Hematopoietic multipotent progenitor cell treated with erythropoietin and hydrocortisone succinate and interleukin-3 and kit ligand, for 17 days (in vitro differentiated cells): ENCODE measurements around the gene SCLY.

Experiments used
- DNase-seq: peaks from one replicate; pipeline ENCODE4 v3.0.0-alpha.2; 2015; ENCODE audit warnings: low spot score

Gene SCLY

DNA sequence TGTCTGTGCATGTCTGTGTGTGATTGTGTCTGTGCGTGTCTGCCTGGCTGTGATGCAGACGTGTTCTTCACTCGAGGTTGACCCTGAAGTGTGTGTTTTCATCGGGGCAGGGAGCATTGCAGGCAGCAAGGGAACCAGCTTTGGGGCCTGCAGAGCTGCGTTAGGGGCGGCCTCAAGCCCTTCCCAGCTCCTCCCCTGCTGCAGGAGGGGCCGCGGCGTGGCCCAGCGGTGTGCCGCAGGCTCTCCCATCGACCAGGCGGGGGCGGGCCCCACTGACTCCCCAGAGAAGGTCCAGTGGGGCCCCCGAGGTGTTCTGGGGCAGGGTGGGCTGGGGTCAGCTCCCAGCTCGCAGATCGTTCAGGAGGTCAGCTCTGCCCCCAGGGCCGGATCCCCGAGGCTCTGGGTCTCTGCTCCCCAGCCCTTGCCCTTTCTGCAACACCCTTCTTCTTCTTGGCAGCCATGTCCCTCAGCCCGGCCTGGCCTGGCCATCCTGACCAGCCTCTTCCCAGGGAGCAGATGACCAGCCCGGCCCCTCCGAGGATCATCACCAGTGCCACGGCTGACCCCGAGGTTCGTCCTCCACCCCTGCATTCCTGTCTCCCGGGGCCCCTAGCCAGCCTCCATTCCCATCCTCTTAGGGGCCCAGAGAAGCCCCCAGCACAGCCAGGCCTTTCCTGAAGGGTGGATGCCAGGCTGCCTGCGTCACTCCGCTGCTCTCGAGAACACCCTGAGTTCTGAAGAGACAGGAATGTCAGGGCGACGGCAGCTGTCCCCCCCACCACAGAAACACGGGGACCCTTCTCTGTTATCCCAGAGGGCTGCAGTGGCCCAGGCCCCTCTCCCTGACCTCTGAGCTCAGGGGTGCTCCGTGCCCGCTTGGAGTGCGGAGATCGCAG lies 66.6 kb downstream of the SCLY start:
- no peak for DNase-seq

DNA sequence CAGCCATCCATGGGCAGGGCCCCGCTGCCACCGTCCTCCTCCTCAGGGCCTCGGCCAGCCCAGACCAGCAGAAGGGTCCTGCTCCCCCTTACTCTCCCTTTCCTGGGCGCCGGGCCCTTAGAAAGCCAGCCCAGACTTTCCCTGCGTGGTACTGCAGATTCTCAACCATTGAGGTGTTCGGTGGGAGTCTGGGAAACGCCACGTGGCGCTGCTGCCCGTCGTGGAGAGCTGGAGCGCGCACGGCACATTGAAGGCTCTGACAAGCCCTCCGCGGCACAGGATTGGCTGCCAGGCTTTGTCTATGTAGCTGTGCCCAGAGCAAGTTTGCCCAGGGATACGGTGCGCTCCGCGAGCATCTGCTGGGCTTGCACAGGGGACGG lies 67.2 kb downstream of the SCLY start:
- no peak for DNase-seq

DNA sequence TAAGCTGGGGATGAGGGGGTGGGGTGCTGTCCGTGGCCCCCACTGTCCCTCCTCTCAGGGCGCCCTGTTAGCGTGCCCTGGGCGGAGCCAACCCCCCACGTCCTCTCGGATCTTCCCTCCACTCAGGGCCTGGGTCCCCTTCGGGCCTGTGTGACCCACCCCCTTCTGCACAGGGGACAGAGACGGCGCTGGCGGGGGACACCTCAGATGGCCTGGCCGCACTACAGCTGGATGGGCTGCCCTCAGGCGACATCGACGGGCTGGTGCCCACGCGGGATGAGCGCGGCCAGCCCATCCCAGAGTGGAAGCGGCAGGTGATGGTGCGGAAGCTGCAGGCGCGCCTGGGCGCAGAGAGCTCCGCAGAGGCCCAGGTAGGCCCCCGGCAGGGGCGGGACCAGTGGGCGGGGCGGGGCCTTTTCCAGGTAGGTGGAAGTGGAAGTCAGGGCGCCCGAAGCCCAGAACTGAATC lies 67.8 kb downstream of the SCLY start:
- no peak for DNase-seq

DNA sequence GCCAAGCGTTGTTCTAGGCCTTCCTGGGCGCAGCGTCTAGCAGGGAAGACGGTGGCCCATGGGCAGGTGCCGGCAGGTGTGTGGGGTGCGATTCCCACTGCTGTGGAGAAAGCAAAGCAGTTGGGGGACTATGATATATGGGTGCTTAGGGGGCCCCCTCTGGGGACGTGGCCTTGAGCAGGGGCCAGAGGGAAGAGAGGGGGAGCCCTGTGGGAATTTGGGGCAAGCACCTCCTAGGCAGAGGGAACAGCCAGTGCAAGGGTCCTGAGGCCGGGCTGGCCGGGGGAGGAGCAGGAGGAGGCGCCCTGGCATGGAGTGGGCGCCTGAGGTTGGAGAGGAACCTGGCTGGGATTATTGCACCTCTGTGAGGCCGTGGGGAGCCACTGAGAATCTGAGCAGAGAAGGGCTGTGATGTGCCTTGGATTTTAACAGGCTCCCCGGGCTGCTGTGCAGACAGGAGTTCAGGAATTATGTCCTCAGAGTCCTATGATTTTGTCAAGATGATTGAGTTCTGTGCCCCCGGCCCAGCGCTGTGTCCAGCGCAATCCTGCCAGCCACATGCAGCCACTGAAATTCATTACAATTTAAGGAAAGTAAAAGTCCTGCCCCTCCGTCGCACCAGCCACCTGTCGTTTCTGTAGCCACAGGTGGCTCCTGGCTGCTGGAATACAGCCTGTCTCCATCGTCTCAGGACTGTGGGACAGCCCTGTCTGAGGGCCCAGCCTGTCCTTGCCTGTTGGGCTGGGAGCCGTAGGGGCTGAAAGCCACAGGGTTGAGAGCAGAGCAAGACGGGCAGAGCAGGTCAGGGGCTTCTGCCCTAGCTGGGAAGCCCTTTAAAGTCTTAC lies 68.6 kb downstream of the SCLY start:
- DNase-seq, result no peak

DNA sequence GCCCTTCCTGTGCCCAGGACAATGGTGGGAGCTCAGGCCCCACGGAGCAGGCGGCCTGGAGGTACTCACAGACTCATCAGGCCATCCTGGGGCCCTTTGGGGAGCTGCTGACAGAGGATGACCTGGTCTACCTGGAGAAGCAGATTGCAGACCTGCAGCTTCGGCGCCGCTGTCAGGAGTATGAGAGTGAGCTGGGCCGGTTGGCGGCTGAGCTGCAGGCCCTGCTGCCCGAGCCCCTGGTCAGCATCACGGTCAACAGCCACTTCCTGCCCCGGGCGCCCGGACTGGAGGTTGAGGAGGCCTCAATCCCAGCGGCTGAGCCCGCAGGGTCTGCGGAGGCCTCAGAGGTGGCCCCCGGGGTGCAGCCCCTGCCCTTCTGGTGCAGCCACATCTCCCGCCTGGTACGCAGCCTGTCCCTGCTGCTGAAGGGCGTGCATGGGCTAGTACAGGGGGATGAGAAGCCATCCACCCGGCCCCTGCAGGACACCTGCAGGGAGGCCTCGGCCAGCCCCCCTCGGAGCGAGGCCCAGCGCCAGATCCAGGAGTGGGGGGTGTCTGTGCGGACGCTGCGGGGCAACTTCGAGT lies 69.4 kb downstream of the SCLY start:
- no peak for DNase-seq

DNA sequence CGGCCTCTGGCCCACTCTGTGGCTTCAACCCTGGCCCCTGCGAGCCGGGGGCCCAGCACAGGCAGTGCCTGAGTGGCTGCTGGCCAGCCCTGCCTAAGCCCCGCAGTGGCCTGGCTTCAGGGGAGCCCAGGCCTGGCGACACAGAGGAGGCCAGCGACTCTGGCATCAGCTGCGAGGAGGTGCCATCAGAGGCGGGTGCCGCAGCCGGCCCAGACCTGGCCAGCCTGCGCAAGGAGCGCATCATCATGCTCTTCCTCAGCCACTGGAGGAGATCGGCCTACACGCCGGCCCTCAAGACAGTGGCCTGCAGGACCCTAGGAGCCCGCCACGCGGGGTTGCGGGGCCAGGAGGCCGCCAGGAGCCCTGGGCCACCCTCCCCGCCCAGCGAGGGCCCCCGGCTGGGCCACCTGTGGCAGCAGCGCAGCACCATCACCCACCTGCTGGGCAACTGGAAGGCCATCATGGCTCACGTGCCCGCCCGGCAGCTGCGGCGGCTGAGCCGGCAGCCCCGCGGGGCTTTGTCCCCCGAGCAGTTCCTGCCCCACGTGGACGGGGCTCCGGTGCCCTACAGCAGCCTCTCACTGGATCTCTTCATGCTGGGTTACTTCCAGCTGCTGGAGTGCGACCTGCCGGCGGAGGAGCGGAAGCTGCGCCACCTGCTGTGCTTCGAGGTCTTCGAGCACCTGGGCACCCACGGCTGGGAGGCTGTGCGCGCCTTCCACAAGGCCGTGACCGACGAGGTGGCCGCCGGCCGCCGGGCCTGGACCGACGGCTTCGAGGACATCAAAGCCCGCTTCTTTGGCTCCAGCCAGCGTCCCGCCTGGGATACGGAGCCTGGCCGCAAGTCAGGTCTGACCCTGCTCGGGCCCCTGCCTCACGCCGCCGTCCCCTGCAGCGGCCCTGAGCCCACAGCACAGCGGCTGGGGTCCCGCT lies 70.2 kb downstream of the SCLY start:
- DNase-seq, result no peak

DNA sequence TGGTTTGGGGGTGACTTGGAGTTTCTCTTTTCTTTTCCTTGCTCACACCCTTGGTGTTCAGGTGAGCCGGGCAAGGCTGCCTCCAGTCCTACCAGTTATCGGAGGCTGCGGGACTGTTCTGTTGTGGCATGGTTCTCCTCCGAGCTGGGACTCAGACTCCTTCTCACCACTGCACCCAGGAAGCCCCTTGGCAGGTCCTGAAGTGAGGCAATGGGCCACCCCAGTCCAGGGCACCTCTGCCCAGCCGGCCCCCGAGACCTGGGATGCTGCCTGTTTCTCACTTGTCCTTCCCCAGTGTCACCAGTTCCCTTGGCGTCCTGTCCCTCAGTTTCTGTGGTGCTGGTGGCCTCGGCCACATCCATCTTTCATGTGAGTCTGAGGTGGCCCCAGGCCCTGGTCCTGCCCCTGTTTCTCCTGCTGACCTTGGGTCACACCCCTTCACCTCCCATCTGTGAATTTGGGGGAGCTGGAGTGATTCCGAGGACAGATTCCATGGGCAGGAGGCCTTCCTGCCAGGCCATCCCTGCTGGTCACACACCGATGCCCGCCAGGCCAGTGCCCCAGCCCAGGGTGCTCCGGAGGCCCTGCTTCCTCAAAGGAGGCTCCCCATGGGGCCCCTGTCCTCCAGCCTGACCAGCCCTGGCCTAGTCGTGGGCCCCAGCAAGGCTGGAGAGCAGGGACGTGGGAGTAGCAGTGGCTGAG lies 71.1 kb downstream of the SCLY start:
- DNase-seq, result no peak

DNA sequence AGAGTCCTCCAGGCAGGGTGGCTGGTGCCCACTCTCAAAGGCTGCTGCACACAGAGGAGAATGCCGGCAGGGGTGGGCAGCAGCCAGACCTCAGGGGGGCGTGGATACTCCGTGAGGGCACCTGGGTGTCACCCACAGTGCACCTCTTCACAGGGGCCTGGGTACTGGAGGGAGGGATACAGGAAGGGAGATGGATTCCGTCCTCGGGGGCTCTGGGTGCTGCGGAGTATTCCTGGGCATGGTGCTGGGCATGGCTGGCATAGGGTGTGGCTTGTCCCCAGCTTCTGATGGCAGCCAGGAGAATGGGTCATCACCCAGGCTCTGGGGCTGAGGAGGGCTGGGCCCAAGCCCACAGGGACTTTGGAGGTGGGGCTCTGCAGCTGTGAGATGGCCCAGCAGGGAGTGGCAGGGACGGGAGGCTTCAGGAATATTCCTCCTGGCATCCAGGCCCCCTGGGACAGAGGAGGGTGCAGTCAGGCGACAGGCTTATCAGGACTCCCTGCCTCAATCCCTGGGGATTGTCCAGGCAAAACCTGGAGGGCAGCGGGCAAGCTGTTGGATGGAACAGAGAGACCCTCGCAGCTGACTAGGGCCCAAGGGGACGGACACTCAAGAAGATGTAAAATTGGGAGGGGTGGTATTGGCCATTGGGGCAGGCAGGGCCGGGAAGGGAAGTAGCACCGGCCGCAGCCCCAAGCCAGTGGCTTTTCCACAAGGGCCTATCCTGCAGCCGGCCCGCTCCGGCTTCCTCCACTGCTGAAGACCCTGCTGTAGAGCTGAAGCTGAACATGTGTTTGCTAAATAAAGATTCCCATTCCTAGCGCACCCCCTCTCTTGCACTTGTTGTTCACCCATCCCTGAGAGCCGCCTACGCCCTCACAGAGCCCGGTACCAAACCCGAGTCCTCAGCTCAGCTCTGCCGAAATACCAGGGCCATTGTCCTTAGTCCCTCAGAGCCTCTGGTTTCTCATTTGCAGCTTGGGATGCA lies 72.0 kb downstream of the SCLY start:
- DNase-seq, result no peak

DNA sequence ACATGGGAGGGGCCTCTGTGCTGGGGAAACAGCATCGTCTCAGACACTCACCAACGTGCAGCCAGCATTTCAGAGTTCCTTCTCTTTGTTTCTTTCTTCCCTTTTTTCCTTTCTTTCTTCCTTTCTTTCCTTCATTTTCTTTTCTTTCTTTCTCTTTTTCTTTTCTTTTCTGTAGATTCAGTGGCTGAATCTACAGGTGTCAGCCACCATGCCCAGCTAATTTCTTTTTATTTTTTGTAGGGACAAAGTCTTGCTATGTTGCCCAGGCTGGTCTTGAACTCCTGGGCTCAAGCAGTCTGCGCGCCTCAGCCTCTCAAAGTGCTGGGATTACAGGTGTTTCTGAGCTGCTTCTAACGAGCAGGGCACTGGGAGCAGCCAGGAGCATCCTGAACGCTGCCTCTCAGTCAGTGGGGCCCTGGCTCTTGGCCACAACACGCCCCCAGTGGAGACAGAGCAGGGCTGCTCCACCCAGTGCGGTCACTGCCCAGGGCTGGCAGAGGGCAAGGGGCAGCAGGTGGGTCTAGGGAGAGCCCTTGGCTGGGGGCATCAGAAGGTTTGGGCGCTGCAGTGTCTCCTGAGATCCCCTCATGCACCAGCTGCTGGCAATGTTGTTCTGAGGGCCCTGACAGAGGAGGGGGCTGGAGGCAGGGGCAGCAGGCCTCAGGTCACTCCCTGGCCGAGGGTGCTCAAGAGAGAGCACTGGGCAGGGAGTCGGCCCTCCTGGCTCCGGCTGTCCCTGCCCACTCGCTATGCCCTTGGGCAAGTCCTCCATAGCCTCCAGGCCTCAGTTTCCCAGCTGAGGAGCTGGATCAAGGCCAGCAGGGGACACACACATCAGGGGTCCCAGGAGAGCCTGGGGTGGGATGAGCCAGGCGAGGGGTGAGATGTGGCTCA lies 72.9 kb downstream of the SCLY start:
- DNase-seq, result no peak

DNA sequence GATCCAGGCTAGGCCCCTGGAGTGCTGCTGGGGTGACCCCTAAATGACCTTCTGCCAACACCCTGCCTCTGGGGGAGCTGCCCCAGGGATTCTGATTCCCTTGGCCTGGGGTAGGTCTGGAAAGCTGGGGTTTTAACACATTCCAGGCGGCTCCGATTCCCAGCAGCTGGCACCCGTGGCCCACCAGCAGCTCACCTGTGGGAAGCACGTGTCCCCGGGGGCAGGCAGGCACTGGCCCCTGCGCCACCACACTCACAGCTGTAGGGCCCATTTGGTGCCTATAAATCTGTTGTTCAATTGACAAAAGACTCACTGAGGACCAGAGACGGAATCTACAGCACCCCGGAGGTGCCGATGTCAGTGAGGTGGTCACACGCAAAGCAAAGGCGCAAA lies 73.6 kb downstream of the SCLY start:
- DNase-seq, result no peak

DNA sequence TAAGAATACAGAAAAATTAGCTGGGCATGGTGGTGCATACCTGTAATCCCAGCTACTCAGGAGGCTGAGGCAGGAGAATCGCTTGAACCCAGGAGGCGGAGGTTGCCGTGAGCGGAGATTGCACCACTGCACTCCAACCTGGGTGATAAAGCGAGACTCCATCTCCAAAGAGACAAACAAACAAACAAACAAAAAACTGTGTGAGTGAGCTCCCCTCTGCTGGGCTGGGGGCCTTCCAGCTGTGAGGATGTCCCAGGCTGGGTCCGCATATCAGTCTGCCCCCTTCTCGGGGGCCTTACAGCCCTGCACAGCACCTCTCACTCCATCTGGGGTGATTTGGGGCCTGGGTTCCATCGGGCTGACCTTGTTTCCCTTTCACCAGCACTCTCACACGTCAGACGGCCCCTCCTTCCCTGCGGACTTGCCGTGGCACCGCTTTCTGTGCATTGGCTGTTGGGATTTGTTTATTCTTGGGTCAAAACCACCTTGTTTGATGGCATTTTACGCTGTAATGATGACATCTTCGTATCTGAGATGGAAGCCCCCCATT lies 74.9 kb downstream of the SCLY start:
- DNase-seq, result no peak

DNA sequence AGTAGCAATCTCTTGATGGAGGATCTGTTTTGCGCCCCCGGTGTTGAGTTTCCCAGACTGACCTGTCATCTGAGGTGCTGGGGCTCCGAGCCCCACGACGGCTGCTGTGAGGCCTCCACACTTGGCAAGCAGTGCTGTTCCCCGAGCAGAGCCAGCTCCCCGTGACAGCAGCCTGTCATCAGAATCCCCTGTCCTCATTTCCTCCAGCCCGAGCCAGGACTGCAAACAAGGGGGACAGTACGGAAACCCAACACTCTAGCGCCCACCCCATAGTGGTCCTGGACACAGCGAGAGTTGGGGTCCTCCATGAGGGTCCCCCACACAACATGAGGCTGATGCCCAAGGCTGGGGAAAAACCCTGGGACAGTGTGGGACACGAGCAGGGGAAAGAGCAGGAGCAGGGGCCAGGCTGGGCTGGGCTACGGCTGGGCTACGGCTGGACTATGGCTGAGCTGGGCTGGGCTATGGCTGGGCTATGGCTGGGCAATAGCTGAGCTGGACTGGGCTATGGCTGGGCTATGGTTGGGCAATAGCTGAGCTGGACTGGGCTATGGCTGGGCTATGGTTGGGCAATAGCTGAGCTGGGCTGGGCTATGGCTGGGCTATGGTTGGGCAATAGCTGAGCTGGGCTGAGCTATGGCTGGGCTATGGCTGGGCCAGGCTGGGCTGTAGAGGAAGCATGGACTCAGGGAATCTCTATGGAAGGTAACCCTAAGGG lies 76.2 kb downstream of the SCLY start:
- no peak for DNase-seq

DNA sequence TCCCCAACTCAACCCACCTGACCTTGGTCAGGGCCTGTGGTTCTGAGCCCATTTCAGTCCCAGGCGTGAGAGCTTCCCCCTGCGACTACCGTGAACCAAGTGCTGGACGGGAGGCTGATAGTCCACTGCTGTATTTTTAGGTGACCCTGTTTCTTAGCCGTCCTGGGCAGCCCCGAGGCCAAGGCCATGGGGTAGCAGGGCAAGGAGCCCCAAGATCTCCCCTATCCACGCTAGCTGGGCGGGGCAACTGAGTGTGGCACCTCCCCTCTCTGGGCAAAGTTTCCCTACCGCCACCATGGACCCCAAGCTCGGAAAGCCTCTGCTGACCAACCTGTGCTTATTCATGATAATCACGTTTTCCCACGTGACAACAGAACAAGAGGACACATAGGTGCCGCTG lies 77.1 kb downstream of the SCLY start:
- no peak for DNase-seq

DNA sequence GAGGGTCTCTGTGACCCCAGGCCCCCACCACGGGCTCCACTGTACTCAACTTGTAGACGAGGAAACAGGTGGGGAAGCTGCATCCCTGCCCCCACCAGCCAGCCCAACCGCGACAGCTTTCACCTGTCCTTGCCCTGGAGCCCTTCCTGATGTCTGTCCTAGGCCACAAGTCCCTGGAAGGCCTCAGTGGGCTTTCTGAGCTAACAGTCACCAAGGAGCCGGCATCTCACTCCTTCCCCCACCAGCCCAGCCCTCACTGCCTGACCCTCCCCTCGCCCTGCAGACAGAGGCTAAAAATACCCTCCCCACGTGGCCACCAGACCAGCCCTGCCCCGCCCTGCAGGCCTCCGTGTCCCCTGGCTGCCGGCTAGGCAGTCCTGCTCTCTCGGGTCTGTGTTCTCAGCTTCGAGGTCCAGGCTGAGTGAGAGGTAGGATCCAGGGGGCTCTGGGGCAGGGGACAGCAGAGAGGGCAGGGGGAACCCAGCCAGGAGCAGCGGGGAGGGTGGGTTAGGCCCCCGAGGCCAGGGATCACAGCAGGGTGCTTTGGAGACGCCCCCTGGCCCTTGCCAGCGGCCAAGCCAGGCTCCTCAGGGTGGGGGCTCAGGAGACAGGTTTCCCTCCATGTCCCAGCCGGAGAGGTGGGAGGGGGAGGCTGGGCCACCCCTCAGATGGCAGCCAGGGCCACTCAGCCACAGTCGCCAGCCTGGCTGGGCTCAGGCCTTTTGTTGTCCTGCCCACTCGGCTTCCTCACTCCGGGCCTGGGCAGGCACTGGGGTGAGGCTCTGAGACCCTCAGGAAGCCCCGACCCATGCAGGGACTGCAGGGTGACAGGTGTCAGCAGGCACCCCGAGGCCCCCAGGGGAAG lies 77.8 kb downstream of the SCLY start, which contains the start of gene KLHL30:
Gene KLHL30, plus strand, starts transcription at position 338 of the 865 bp plus-strand sequence. CDS start 2,087 bp downstream, outside the sequence.
- no peak for DNase-seq

DNA sequence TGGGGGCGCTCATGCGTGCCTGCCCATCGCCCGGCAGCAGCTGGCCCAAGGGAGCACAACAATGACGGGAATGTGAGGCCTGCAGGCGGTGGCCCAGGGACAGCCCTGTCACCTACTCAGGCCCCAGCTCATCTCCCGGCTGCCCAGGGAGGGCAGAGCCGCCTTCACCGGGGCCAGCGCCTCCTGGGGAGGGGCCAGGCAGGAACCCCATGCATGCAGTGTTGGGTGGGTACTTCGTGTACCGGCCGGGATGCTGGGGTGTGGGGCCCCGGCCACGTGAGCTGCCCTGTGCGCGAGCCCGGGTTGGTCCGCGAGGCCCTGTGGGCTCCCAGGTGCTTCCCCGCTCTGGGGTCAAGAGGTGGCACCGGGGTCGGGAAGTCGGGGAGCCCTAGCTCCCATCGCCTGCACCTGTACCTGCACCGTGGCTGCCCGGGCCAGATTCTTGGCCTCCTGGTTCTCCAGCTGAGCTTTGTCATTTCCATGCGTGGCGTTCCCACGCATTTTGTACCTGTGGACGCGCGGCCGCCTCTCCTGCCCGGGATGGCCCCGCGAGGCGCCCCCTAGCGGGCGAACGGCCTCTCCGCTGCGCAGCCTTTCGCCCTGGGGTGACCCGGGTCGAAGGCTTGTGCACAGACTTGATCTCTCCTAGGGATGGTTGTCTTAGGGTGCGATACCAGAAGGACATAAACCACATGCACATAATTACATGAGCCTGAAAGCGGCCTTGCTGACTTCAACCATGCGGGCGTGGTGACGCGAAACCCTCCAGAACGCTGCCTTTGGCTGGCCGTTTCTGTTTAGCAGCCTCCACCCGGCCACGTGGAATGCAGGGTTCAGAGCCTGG lies 78.6 kb downstream of the SCLY start:
- peak; percentile 40 for DNase-seq

DNA sequence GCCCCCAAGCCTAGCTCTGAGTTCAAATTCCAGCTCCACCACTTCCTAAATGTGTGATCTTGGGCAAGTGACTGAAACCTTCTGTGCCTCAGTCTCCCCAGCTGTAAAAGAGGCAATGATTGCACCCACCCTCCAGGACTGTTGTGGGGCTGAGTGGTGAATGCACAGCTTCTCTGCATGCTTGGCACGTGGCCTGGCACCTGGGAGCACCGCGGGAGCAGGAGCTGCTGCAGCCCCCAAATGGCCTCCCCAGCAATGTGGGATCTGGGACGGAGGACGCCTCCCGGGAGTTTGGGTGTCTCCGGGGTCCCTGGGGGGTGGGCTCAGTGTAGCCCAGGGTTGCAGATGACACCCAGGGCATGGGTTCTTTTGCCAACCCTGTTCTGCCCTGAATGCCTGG lies 79.2 kb downstream of the SCLY start:
- DNase-seq, result no peak
